ENCODE results near the gene INTS11. TPM values are rescaled to one million over a fixed set of nuclear protein-coding genes. Genes with fewer than 3 reads are reported as not detected.

INTS11 gene
- total and polyA plus RNA-seq, 2 of the 13 experiments (the other 11 are each of a cell fraction or from before 2014, with no cell fraction given): 52.8 to 94.8 TPM

DNA sequence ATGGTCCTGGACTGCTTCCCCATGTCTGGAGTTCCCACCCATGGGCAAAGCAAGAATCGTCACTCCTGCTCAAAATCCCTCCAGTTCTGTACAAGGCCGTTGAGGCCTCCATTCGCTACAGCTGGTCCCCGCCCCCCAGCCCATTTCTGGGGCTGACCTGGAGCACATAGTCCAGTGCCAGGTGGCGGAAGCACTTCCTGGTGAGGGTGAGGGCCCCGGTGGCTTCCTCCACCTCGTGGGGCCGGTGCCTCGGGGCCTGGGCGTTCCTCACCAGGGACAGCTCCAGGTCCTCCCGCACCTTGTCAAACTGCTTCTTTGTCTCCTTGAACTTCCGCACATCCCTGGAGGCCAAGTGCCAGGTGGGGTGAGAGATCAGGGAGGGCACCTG is 24.1 kb downstream of the INTS11 start (continued):
- TF ChIP-seq, protein P1, sequence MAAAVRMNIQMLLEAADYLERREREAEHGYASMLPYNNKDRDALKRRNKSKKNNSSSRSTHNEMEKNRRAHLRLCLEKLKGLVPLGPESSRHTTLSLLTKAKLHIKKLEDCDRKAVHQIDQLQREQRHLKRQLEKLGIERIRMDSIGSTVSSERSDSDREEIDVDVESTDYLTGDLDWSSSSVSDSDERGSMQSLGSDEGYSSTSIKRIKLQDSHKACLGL (CRISPR knock-in tag; IDR thresholded peaks at IDR 0.05): no peak
- TF ChIP-seq HNRNPLL (IDR thresholded peaks at IDR 0.05; ENCODE audit: low read depth, low read length, poor library complexity, severe bottlenecking) (peak; percentile 9), ZNF709 (CRISPR knock-in tag; IDR thresholded peaks at IDR 0.05) (no peak), DPF2 (CRISPR knock-in tag; IDR thresholded peaks at IDR 0.05; ENCODE audit: borderline replicate concordance, low read depth) (no peak), ZFYVE20 (CRISPR knock-in tag; IDR thresholded peaks at IDR 0.05; ENCODE audit: borderline replicate concordance, low read depth) (no peak), PHB2 (IDR thresholded peaks at IDR 0.05; ENCODE audit: partially characterized antibody) (no peak), PRMT3 (CRISPR knock-in tag; IDR thresholded peaks at IDR 0.05; ENCODE audit: borderline replicate concordance, low read depth) (no peak), RFX1 (IDR thresholded peaks at IDR 0.05) (no peak), ZMAT3 (CRISPR knock-in tag; conservative IDR thresholded peaks at IDR 0.05) (no peak), ZBTB33 (CRISPR knock-in tag; IDR thresholded peaks at IDR 0.05) (0 out of 2 replicates have a peak, but pooled peaks have one; percentile 5), ZNF326 (CRISPR knock-in tag; IDR thresholded peaks at IDR 0.05; ENCODE audit: borderline replicate concordance) (no peak), HOXA3 (CRISPR knock-in tag; IDR thresholded peaks at IDR 0.05) (0 out of 2 replicates have a peak, but pooled peaks have one; percentile 1), JUN (CRISPR knock-in tag; IDR thresholded peaks at IDR 0.05) (no peak), FLYWCH1 (CRISPR knock-in tag; IDR thresholded peaks at IDR 0.05) (no peak)
- TF ChIP-seq, protein P2, sequence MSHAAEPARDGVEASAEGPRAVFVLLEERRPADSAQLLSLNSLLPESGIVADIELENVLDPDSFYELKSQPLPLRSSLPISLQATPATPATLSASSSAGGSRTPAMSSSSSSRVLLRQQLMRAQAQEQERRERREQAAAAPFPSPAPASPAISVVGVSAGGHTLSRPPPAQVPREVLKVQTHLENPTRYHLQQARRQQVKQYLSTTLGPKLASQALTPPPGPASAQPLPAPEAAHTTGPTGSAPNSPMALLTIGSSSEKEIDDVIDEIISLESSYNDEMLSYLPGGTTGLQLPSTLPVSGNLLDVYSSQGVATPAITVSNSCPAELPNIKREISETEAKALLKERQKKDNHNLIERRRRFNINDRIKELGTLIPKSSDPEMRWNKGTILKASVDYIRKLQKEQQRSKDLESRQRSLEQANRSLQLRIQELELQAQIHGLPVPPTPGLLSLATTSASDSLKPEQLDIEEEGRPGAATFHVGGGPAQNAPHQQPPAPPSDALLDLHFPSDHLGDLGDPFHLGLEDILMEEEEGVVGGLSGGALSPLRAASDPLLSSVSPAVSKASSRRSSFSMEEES (CRISPR knock-in tag; IDR thresholded peaks at IDR 0.05): no peak
- TF ChIP-seq, protein P3, sequence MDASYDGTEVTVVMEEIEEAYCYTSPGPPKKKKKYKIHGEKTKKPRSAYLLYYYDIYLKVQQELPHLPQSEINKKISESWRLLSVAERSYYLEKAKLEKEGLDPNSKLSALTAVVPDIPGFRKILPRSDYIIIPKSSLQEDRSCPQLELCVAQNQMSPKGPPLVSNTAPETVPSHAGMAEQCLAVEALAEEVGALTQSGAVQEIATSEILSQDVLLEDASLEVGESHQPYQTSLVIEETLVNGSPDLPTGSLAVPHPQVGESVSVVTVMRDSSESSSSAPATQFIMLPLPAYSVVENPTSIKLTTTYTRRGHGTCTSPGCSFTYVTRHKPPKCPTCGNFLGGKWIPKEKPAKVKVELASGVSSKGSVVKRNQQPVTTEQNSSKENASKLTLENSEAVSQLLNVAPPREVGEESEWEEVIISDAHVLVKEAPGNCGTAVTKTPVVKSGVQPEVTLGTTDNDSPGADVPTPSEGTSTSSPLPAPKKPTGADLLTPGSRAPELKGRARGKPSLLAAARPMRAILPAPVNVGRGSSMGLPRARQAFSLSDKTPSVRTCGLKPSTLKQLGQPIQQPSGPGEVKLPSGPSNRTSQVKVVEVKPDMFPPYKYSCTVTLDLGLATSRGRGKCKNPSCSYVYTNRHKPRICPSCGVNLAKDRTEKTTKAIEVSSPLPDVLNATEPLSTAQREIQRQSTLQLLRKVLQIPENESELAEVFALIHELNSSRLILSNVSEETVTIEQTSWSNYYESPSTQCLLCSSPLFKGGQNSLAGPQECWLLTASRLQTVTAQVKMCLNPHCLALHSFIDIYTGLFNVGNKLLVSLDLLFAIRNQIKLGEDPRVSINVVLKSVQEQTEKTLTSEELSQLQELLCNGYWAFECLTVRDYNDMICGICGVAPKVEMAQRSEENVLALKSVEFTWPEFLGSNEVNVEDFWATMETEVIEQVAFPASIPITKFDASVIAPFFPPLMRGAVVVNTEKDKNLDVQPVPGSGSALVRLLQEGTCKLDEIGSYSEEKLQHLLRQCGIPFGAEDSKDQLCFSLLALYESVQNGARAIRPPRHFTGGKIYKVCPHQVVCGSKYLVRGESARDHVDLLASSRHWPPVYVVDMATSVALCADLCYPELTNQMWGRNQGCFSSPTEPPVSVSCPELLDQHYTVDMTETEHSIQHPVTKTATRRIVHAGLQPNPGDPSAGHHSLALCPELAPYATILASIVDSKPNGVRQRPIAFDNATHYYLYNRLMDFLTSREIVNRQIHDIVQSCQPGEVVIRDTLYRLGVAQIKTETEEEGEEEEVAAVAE (CRISPR knock-in tag; IDR thresholded peaks at IDR 0.05; ENCODE audit: borderline replicate concordance): no peak
- TF ChIP-seq, protein P4, sequence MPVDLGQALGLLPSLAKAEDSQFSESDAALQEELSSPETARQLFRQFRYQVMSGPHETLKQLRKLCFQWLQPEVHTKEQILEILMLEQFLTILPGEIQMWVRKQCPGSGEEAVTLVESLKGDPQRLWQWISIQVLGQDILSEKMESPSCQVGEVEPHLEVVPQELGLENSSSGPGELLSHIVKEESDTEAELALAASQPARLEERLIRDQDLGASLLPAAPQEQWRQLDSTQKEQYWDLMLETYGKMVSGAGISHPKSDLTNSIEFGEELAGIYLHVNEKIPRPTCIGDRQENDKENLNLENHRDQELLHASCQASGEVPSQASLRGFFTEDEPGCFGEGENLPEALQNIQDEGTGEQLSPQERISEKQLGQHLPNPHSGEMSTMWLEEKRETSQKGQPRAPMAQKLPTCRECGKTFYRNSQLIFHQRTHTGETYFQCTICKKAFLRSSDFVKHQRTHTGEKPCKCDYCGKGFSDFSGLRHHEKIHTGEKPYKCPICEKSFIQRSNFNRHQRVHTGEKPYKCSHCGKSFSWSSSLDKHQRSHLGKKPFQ (CRISPR knock-in tag; IDR thresholded peaks at IDR 0.05; ENCODE audit: insufficient replicate concordance): no peak
